HG03025 (cell line): Measurements from ENCODE around the gene SRGAP1.

Source experiments
- ATAC-seq: cut with Tn5 transposase; IDR thresholded peaks from one replicate; pipeline ENCODE4 v1.9.1; 2021; ENCODE audit warnings: mild to moderate bottlenecking, moderate library complexity; ENCODE audit not compliant: unreplicated experiment, low FRiP score

SRGAP1 gene

GRCh38 chr12:63929426-63929825 is 84.9 kb downstream of the SRGAP1 start:
- ATAC-seq = no peak

- ATAC-seq = no peak
Observed at GRCh38 chr12:63930971-63931370, 86.5 kb downstream of the SRGAP1 start.

GRCh38 chr12:63931703-63932102 is 87.2 kb downstream of the SRGAP1 start:
- no peak for ATAC-seq

- ATAC-seq = no peak
Observed at GRCh38 chr12:63934936-63935335, 90.4 kb downstream of the SRGAP1 start.

- ATAC-seq = no peak
Observed at GRCh38 chr12:63935361-63935760, 90.9 kb downstream of the SRGAP1 start.

GRCh38 chr12:63937378-63938316 is 93.1 kb downstream of the SRGAP1 start:
- no peak for ATAC-seq

GRCh38 chr12:63940310-63941005 is 96.0 kb downstream of the SRGAP1 start:
- ATAC-seq = no peak

- ATAC-seq = no peak
Observed at GRCh38 chr12:63941166-63941800, 96.8 kb downstream of the SRGAP1 start.

- no peak for ATAC-seq
Observed at GRCh38 chr12:63941879-63942278, 97.4 kb downstream of the SRGAP1 start.

- no peak for ATAC-seq
Observed at GRCh38 chr12:63942464-63943241, 98.2 kb downstream of the SRGAP1 start.

GRCh38 chr12:63944034-63944579 is 99.6 kb downstream of the SRGAP1 start:
- ATAC-seq = no peak

GRCh38 chr12:63944586-63945228 is 100.2 kb downstream of the SRGAP1 start:
- no peak for ATAC-seq

GRCh38 chr12:63945777-63946176 is 101.3 kb downstream of the SRGAP1 start:
- ATAC-seq = no peak

- ATAC-seq = no peak
Observed at GRCh38 chr12:63948211-63948610, 103.7 kb downstream of the SRGAP1 start.

- ATAC-seq = no peak
Observed at GRCh38 chr12:63949902-63950301, 105.4 kb downstream of the SRGAP1 start.

- no peak for ATAC-seq
Observed at GRCh38 chr12:63952995-63953394, 108.5 kb downstream of the SRGAP1 start.

- ATAC-seq = no peak
Observed at GRCh38 chr12:63955831-63956666, 111.5 kb downstream of the SRGAP1 start.

- ATAC-seq = no peak
Observed at GRCh38 chr12:63957496-63957895, 113.0 kb downstream of the SRGAP1 start.
